HG03097 (cell line): ENCODE data around the gene C1orf210.

Experiments
- ATAC-seq: cut with Tn5 transposase; IDR thresholded peaks from one replicate; pipeline ENCODE4 v1.9.1; 2021; ENCODE audit not compliant: unreplicated experiment, low FRiP score

Gene C1orf210

DNA sequence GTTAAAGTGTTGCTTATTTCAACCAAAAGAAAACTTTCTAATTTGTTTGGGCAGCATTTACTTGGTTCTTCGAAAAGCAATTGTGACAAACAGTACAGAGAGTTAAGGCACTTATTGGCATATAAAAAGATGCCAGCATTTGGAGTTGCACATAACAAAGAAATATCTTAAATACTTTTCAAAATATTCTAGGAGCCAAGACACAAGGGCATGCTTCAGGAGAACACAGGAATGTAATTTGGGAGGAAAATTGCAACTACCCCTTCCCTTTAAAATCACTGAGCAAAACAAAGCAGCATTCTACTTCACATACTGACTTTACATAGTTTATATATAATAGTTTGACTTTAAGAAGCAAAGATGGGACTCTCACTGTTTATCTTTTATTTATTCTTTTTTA is 10.8 kb upstream of the C1orf210 start:
- ATAC-seq: no peak

DNA sequence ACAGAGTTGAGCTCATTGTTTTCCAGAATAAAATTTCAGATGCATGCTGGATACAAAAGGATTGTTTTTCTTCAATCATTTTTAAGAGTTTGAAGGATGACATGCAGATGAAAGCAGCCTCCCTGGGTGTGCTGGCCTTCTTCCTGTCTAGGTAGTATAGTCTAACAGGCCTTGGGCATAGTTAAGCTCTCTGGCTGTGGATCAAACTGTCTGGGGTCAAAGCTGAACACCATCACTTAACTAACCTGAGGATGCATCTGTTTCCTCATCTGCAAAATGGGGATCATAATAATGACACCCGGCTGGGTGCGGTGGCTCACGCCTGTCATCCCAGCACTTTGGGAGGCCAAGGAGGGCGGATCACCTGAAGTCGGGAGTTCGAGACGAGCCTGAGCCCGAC is 9.4 kb upstream of the C1orf210 start:
- ATAC-seq: no peak

DNA sequence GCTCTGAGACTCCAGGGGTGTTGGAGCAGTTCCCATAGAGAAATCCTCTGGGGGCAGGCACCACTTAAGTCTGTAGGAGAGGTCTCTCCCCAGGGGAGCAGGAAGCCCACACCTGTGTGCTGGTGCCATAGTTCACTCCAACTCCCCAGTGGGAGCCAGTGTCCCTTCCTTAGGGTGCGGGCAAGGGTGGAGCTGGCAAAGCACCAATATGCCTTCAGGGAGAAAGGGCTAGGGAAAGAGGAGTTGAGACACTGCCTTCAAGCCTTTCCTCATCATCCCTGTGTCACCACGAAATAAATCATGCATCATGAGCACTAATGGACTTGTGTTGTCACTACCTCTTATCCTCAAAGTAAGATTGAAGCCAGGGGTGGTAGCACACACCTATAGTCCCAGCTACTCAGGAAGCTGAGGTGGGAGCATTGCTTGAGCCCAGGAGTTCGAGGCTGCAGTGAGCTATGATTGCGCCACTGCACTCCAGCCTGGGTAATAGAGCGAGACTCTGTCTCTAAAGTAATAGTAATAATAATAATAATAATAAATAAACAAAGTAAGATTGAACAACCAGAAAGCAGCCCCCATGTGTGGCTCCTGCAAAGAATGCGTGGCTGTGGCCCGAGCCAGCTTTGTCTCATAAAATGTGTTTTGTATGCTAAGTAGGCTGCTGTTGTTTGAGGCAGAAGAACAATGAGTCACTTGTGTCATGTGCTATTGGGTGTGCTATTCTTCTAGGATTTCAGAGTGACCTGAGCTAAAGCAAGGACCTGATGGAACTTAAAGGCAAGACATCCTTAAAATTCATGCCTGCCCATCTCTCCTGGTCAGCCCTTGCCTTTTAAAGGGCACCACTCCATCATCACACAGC is 8.7 kb upstream of the C1orf210 start:
- ATAC-seq: no peak

DNA sequence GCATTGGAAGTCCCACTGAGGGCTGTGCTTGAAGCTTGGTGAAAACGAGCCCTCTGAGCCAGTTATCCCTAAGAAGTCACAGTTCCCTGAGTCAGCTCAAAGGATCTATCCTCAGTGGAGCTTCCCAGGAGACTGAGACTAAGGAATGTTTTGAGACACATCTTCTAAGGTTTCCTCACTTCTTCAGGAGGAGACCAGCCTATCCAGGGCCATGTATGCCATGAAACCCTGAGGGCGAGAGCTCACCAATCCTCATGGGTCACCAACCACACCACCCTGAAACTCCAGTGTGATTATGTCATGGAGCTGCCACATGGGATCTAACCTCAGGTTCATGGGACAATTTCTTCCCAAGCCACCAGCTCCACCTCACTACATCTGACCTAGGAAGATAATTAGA is 7.8 kb upstream of the C1orf210 start:
- no peak for ATAC-seq

DNA sequence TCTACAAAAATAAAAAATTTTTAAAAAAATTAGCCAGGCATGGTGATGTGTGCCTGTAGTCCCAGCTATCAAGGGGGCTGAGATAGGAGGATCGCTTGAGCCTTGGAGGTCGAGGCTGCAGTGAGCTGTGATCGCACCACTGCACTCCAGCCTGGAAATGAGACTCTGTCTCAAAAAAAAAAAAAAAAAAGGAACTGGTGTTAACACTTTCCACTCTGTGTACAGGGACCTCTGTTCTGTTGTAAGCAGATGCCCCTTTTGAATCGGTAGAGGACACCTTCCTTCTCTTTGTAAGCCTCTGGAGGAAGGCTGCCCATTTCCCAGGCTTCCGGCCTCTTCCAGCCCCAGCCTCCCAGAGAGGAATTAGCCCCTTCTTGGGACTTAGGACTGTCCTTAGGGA is 7.3 kb upstream of the C1orf210 start:
- ATAC-seq: no peak

DNA sequence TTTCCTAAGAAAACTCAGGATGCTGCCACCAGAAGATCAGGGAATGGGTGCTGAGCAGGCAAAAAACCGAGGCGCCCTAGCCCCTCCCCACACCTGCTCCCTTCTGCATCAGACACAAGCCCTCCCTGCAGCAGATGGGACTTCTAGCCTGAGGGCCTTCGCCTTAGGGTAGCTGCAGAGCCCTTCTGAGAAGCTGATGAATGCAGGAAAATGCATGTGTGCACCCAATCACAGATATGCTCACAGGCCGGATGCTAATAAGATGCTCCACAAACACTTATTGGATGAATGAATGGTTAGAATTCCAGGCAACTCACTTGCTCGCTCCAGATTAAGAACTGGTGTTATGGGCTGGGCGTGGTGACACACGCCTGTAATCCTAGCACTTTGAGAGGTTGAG is 6.8 kb upstream of the C1orf210 start:
- no peak for ATAC-seq

DNA sequence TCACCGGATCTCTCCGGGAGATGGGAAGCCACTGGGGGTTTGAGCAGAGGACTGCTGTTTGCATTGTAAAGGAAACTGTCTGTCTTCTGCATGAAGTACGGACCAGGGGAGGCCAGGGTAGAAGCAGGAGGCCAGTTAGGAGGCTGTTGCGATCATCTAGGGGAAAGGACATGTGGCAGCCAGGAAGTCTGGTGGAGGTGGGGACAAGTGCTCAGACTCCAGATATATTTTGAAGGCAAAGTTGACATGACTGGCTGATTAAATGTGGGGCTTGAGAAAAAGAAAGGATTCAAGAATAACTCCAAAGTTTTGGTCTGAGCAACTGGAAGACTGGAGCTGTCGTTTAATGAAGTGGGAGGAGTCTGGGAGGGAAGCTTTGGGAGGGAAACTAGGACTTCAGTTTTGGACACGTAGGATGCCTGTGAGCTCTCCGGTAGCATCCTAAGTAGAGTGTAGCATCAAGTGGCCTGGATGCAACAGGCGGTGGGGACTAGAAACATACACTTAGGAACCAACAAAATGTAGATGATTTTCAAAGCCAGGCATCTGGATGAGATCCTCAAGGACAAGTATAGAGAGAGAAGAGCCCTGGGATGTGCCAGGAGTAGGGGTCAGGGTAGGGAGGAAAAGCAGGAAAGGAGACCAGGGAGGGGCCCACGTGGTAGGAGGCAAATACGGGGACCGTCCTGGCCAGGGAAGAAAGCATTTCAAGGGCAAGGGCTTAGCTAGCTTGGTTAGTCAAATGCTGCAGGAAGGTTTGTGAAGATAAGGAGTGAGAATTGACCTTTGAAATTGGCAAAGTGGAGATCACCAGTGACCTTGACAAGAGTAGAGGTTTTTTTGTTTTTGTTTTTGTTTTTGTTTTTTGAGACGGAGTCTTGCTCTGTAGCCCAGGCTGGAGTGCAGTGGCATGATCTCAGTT is 3.7 kb upstream of the C1orf210 start:
- ATAC-seq: no peak

DNA sequence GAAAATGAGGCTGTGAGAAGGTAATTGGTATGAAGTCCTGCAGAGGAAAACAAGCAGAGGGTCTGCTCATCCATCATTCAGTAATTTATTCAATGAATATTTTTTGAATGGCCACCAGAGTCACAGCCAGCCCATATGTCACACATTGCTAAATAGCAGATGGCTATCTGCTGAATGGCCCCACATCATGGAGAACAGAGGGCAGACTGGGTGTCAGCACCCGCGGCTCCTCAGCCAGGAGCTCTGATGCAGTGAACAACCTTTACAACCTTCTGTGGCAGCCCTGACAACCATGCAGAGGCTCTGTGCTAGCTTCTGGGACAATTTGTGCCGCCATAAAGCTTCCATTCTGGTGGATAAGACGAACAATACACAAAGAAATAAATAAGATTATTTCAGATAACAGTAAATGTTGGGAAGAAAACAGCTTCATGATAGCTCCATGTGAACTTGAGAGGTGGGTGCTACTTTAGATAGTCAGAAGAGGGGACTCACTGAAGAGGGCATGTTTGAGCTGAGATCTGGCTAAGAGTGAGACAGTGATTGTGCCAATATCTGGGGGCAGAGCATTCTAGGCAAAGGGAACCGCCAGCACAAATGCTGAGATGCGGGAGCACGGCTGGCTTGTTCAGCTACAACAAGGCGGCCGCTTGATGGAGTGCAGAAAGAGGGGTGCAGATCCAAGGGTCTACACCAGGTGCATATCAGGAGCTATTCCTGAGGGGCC is 2.8 kb upstream of the C1orf210 start:
- ATAC-seq: no peak

DNA sequence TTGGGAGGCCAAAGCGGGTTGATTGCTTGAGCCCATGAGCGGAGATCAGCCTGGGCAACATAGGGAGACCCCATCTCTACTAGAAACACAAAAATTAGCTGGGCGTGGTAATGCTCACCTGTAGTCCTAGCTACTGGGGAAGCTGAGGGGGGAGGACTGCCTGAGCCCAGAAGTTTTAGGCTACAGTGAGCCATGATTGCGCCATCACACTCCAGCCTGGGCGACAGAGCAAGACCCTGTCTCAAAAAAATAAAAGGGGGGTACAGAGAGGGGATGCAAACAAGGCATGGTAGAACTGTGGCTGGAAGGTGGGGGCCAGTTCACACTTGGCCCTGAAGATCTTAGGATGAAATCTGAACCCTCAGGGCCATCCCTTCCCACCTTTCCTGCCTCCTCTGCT is 1.2 kb upstream of the C1orf210 start:
- no peak for ATAC-seq

DNA sequence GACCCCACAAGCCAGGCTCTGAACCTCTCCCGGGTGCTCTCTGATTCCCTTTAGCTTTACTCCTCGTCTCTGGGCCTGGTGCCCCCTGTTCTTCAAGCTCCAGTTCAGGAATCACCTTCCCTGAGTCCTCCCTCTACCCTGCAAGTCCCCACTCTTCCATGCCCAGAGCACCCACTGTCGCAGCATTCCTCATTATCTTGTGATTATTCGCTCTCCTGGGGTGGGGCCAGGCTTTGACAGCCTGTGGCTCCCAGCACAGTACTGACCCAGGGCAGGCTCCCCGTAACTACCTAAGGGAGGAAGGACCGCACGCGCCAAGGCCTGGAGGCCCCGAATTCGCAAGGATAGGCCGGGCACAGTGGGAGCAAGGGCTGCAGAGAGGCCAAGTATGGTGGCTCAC is 734 bp upstream of the C1orf210 start:
- no peak for ATAC-seq

DNA sequence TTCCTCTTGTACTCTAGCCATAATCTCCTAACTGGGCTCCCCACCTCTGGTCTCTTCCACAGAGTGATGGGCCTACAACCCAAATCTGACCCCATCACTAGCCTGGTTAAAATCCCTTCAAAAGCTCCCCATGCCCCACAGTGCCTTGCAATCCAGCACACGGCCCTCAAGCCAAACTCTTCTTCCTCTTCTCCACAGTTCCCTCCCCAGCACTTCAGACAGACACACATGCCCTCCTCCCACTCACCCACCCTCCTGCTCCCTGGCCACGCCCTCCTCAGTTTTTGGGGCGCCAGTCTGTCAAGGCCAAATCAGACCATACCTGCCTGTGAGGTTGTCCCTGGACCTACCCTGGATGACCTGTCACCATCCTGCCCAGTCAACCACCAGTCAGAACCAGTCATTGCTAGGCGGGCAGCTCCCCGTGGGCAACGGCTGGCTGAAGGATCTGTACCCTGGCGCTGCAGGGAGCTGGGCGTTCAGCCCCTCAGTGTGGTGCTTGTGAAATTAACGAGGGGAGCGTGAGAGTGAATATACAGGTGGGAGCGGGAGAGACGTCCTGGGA is 753 bp downstream of the C1orf210 start:
- no peak for ATAC-seq

DNA sequence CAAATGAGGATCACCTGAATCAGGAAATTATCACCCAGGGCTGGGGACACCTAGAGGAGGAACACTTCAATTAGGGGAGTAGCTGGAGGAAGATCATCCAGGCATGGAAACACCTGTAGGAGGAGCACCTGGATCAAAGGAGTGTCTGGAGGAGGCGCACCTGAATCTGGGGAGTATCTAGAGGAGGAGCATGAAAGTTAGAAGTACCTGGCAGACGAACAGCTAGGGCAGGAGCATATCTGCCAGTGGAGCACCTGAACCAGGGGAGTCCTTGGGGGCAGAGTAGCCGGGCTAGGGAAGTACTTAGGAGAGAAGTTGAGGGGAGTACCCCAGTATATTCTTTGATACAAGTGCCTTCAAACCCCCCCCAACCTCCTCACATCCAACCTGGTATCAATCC is 1.3 kb downstream of the C1orf210 start:
- no peak for ATAC-seq

DNA sequence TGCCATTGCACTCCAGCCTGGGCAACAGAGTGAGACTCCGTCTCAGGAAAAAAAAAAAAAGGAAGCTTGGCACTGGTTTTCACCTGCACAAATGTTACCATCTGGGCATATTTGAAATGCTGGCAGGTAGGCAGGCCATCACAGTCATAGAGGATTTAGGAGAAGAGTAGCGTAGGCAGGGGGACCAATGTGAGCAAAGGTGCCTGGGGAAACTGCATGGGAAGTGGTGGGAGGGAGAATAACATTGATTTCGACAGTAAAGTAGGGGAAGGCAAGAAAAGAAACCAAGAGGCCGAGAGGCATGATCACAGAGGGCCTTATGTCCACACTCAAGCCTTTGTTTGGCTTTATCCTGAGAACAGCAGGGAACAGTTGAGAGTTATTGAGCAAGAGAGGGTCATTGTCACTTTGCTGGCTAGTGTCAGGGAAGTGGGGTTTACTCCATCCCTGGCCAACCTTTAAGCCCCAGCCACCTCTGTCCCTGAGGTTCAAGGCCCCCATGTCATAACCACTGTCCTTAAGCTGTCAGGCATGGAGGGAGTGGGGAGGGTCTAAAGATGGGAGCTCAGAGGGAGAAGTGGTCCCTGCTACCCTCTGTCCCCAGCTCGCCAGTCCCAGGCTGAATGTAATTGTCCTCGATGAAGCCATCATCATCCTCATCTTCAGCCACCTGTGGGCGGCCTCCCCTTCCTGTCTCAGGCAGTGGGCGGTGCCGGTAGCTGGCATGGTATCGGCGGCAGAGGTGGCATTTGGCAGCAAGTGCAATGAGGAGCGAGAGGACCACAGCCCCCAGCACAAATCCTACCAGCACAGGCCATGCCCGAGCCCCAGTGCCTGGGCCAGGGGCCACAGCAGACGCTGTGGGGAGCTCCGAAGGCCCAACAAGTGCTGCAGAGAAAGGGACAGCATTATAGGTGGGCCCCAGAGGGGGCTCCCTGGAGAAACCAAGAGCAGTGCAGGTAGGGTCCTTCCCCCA is 2.9 kb downstream of the C1orf210 start:
- ATAC-seq: no peak

DNA sequence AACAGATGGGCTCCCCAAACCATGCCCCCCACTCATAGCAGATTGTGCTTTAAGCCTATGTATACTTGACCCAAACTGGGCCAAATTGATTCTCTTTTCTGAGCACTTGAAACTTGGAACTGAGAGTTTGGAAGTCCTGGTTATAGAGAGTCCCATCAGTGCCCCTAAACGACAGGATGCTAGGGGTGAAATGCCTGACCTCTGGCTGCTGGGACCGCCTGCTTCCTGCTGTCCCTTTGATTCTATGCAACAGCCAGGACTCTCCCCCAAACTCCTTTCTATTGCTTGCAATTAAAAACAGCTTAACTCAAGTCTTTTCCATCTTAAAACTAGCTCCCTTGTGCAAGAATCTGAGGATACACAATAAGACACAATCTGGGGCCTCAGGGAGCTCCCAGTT is 4.7 kb downstream of the C1orf210 start:
- ATAC-seq: no peak

DNA sequence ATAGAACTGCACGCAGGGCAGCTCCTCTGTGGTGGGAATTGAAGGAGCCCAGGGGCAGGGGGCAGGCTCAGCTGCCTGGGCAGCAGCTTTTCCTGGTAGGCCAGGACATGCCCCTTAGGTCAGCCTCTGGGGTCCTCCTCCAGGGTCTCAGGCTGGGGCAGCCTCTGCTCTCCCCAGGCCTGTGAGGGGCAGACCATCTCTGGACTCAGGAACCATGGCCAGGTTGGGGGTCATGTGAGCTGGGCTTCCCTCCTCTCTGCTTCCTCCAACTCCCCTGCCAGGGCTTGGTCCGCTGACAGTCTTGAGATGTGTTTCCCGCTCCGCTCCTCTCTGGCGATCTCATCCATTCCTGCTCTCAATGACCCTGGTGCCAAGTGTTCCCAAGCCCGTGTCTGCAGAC is 5.7 kb downstream of the C1orf210 start:
- ATAC-seq: no peak

DNA sequence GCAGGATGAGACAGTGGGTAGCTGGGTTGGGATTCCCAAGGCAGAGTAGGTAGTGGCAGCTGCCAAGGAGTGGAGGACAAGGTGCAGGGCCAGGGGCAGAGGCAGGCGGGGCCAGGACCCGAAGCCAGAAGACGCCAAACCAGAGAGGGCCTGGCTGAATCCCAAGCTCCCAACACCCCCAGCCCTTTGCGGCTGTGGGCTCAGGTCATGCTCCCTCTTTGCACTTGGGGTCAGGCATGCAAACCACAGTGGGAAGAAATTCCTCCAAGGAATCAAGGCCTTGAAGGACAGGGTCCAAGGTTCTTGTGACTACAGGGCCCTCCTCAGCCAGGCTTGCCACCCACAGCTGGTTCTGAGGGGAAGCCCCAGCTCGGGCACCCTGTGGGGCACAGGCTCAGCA is 6.2 kb downstream of the C1orf210 start:
- no peak for ATAC-seq

DNA sequence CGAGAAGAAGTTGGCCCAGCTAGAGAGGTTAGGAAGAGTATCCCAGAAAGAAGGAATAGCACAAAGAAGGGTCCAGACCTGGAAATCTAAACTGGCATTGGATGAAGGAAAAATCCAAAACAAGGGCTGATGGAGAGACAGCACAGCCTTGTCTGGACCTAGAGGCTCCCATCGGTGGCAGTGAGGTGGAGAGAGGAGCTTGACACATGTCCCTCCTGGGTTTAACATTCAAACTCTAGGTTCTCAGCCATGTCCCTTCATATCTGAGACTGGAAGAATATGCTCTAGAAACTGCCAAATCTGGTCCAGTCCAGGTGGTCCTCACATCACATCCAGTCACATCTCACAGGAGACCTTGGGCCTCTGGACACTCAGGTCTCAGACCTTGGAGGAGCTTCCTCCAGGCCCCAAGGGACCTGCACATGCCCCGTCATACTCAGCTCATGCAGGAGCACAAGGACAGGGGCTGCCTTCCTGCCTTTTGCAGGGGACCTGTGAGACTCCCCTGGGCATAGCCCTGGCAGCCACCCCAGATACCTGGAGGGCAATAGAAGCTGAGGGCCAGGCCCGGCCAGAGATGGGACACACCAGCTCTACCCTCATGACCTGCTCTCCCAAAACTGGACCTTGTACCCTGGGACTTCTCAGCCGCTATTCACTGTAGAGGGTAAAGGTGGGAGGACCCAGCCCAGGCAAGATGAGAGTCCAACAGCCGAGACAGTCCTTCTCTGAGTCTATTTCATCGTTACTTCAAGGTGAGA is 8.1 kb downstream of the C1orf210 start:
- no peak for ATAC-seq

DNA sequence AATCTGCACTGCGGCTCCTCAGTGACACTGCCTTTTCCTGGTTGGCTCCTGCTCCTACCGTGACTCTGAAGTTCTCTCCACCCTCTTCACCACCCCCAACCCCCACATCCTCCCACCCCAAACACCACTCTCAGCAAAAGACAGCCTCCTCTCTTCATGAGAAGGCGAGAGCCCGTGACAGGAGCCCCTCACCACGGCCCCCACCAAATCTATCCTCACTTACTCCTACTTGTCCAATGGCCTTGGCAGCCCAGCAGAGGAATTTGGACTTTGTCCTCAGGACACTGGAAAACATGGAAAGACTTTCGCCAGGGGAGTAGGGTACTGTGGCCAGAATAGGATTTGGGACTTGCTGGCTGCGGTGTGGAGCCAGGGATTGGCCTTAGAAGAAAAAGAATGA is 8.7 kb downstream of the C1orf210 start:
- ATAC-seq: no peak
